GM21381 (cell line): ENCODE data around the gene PITRM1.

Experiments
- ATAC-seq: cut with Tn5 transposase; IDR thresholded peaks from one replicate; pipeline ENCODE4 v1.9.1; 2021; ENCODE audit warnings: mild to moderate bottlenecking, moderate library complexity; ENCODE audit not compliant: unreplicated experiment

The PITRM1 gene

GRCh38 chr10:3141351-3142005 is 31.1 kb downstream of the PITRM1 start:
- ATAC-seq = no peak

GRCh38 chr10:3140280-3140679 is 32.3 kb downstream of the PITRM1 start:
- ATAC-seq = no peak

GRCh38 chr10:3139216-3139910 is 33.2 kb downstream of the PITRM1 start:
- no peak for ATAC-seq

GRCh38 chr10:3137958-3138726 is 34.4 kb downstream of the PITRM1 start:
- no peak for ATAC-seq

GRCh38 chr10:3136763-3137611 is 35.6 kb downstream of the PITRM1 start:
- no peak for ATAC-seq

- no peak for ATAC-seq
These were observed 36.2 kb downstream of the PITRM1 start for GRCh38 chr10:3136336-3136735.

- no peak for ATAC-seq
These were observed 37.6 kb downstream of the PITRM1 start for GRCh38 chr10:3135006-3135405.

- no peak for ATAC-seq
These were observed 38.6 kb downstream of the PITRM1 start for GRCh38 chr10:3133948-3134347.

GRCh38 chr10:3132036-3133025 is 40.3 kb downstream of the PITRM1 start:
- ATAC-seq = no peak

- ATAC-seq = no peak
These were observed 41.5 kb downstream of the PITRM1 start for GRCh38 chr10:3131098-3131497.

- no peak for ATAC-seq
These were observed 42.8 kb downstream of the PITRM1 start for GRCh38 chr10:3129581-3130340.

GRCh38 chr10:3128379-3129130 is 44.0 kb downstream of the PITRM1 start:
- no peak for ATAC-seq

- ATAC-seq = no peak
These were observed 44.7 kb downstream of the PITRM1 start for GRCh38 chr10:3127921-3128320.

- ATAC-seq = no peak
These were observed 45.7 kb downstream of the PITRM1 start for GRCh38 chr10:3126741-3127346.

- no peak for ATAC-seq
These were observed 46.3 kb downstream of the PITRM1 start for GRCh38 chr10:3126249-3126648.

GRCh38 chr10:3125527-3126170 is 46.9 kb downstream of the PITRM1 start:
- ATAC-seq = no peak

GRCh38 chr10:3124412-3125175 is 48.0 kb downstream of the PITRM1 start:
- ATAC-seq = no peak
